GM12874 (cell line): ENCODE data around the gene RAPGEF3.

Experiments used
- CTCF ChIP-seq: IDR thresholded peaks from 2 replicates; pipeline ENCODE4 v1.5.1; 2011; ENCODE audit warnings: low read depth, mild to moderate bottlenecking, control low read depth, low read length, moderate library complexity; ENCODE audit not compliant: insufficient read depth

RAPGEF3 gene

GRCh38 chr12:47747596-47748506, 10.8 kb downstream of the RAPGEF3 start:
- TF ChIP-seq CTCF, result no peak

DNA sequence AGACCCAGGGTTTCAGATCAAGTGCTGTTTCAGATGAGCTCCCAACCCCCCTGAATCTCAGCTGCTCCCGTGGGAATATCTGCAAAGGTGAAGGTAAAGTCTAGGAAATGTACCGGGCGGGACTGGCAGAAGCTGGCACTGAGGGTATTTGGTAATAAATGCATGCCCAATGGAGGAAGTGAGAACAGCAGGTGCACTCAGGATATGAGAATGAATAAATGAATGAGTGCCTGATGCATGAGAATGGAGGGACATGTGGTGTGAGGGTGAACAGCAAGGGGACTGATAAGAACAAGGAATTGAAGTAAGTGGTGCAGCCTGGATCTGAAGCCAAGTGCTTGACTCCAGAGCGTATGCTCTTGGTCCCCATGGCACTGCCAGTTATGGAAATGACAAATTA, 11.6 kb downstream of the RAPGEF3 start:
- TF ChIP-seq CTCF, result no peak

DNA sequence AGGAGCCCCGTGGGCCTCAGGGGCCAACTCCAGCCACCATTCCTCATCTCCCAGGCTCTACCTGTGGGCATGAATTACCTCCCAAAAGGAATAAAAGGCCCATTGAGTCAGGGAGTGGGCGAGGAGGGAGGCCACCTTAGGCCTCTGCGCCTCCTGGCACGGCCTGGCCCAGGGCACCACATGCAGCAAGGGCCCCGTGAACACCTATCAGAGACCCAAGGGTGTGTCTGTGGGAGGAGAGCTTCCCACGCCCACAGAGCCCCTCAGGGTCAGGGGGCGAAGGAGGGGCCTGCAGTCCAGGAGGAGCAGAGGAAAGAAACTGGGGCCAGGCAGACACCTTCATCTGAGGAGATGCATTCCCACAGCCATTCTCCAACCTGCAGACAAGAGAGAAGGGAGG, 12.2 kb downstream of the RAPGEF3 start:
- no peak for TF ChIP-seq CTCF

DNA sequence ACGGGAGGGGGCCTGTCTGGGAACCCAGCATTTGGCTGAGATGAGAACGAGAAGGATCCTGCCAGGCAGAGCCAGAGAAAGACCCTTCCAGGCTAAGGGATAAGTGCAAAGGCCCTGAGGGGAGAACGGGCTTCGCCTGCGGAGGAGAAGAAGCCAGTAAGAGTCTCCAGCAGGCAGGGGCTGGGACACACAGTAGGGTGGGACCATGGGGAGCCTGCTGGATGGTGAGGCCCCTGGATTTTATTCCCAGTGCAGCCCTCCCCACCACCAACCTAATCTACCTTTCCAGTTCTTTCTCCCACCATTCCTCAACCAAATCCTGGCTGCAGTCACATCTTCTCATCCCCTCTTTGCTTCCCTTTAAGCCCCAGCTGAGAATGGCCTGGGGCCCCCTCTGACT, 12.6 kb downstream of the RAPGEF3 start:
- no peak for TF ChIP-seq CTCF

DNA sequence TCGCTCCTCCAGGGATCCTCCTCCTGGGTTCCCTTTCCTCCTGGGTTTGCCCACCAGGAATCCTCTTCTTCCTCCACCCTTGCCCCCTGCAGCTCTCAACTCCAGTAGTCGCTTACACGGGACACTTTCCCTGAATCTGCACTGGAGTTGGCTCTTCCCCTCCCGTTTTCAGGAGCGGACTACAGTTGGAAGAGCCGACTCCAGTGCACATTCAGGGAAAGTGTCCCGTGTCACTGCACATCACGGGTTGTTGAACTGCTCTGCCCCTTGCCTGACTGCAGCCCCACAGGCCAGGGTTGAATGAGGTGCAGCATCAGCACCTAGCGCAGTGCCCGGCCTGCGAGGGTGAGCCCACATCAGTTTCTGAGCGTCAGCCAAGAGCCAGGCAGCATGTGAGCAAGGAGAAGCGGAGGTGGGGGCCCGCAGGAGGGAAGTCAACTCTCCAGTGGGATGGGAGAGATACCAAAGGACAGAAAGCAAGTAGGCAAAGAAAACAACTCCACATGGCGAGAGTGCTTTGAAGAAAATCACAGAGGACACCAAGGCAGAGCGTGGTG, 13.1 kb downstream of the RAPGEF3 start:
- no peak for TF ChIP-seq CTCF

DNA sequence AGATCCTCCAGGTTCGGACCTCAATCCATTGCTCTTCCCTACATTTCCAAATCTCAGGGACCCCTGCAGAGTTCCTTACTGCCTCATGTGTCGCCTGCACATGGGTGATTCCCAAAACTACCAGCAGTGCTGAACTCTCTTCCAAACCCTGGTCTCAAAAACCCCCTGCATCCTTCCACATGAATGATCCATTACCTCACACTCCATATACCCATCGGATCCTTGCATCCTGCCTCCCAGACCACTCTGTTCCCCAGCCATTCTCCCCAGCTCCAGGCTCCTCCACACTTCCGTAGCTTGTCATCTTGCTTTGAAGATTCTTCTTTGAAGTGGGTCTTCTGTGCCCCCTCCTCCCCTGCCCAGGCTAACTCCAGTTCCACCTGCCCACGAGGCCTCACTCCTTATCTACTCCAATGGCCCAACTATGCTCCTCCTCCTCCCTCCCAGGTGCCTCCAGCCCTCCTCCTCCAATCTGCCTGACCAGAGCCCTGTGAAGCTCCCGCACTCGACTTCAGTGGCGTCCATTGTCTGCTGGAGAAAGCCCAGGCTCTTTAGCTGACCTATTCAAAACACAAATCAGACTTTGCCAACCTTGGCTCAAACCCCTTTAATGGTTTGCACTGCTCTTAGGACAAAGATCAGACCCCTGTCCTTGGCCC, 13.8 kb downstream of the RAPGEF3 start:
- TF ChIP-seq CTCF, result no peak

DNA sequence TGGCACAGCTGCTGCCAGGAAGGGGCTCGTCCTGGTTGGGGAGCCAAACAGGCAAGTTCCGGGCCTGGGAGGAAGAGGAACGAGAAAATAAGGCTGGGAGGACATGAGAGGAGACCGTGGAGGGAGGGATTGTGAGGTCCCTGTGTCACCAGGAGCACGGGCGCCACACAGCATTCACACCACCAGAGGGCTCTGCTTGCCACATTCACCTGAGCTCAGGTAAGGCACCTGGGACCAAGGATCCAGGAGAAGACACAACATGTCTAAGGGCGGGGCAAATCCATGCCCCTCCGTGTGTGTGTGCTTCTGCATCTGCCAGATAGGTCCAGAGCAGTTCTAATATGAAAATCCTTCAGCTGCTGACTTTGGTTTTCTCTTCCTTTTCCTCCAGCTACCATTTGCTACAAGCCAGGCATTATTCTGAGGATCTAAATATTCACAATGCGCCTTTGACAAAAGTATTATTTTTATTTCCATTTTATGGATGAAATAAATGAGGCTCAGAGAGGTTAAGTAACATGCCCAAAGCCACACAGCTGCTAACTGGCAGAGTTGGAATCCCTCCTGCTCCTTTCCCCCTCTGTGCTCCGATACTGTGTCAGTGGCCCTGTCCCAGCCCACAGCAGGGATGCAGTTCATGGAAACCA, 14.6 kb downstream of the RAPGEF3 start:
- peak; percentile 72 for TF ChIP-seq CTCF
